Germinal center (tissue), 1 donor: ENCODE measurements around the gene TNPO3.
"Not testable (repeated sequence)": the region's sequence is repeated elsewhere in the genome, so short reads cannot be mapped to it uniquely, and the experiment has no call there.

Experiments
- DNase-seq: peaks from one replicate; pipeline ENCODE4 v3.0.0; 2012; ENCODE audit warnings: mixed read lengths, low spot score

The TNPO3 gene

DNA sequence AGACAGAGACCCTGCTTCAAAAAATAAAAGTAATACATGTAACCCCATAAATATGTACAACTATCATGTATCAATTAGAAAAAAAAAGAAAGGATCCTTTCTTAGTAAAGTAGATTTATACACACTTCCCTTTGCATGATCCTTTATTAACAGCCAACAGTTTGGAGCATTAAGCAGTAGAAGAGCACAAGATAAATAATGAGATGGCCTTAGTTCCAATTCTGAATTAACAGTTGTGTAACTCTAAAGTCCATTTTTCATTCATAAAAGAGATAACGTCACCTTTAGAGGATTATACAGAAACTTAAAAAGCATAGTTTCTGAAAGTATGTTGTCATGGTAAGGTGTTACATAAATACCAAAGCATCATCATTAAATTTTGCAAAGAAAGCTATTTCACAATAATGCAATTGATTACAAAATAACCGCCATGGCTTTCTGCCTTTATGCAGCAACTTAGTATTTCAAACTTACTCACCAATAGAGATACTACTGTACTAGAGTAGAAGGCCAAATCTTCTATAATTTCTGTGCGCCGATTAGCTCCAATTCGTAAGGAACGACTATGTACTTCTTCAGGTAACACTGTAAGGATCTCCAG, 40.3 kb downstream of the TNPO3 start:
- no peak for DNase-seq

DNA sequence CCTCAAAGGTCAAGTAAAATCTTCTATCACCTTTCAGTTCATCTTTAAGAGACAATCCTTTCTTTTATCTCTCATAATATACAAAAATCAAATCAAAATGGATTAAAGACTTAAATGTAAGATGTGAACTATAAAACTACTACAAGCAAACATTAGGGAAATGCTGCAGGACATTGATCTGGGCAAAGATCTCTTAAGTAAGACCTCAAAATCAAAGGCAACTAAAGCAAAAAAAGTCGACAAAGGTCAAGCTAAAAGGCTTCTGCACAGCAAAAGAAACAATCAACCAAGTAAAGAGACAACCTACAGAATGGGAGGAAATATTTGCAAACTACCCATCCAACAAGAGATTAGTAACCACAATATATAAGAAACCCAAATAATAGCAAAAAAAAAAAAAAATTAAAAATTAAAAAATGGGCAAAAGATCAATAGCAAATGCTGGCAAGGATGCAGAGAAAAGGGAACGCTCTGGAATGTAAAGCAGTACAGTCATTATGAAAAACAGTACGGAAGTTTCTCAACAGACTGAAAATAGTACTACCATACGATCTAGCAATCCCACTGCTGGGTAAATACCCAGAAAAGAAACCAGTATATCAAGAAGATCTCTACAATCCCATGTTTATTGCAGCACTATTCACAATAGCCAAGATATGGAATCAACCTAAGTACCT, 41.7 kb downstream of the TNPO3 start:
- DNase-seq = no peak

DNA sequence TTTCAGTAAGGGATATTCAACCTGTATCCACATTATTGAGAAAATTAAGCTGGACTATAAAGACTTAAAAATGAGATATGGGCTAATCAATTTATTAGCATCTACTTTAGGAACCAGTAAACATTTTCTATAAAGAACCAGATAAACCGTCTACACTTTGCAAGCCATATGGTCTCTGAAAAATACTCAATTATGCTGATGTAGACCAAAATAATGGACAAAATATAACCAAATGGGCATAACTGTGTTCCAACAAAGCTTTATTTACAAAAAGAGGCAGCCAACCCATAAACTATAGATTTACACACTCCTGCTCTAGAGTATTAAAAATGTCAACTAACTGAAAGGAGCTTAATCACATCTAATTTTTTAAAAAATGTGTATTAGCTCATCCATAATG, 42.3 kb downstream of the TNPO3 start:
- no peak for DNase-seq

DNA sequence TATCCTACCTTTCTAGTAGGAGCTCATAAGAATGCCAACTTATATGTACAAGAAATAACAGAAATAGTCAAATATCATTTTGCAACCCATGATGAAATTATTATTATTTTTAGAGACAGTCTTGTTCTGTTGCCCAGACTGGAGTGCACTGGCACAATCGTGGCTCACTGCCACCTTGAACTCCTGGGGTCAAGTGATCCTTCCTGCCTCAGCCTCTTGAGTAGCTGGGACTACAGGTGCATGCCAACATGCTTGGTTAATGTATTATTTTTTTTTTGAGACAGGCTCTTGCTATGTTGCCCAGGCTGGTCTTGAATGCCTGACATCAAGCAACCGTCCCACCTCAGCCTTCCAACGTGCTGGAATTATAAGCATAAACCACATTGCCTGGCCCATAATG, 44.8 kb downstream of the TNPO3 start:
- no peak for DNase-seq

DNA sequence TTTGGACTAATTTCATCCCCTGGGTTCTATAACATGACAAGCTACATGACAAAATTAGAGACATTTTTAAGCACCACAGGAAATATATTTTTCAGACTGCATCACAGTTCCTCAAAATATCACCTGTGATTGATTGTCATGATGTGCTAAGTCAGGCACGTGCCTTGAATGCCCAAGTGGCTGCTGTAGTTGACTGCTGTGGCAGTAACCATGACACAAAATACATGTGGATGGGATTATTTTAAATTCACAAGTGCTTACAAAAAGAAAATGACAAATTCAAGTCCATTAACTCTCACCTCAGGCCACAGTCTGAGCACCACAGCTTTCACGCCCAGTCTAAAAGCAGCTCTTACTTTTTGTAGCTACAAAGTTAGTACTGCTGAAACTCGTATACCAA, 45.5 kb downstream of the TNPO3 start:
- peak; percentile 55 for DNase-seq

DNA sequence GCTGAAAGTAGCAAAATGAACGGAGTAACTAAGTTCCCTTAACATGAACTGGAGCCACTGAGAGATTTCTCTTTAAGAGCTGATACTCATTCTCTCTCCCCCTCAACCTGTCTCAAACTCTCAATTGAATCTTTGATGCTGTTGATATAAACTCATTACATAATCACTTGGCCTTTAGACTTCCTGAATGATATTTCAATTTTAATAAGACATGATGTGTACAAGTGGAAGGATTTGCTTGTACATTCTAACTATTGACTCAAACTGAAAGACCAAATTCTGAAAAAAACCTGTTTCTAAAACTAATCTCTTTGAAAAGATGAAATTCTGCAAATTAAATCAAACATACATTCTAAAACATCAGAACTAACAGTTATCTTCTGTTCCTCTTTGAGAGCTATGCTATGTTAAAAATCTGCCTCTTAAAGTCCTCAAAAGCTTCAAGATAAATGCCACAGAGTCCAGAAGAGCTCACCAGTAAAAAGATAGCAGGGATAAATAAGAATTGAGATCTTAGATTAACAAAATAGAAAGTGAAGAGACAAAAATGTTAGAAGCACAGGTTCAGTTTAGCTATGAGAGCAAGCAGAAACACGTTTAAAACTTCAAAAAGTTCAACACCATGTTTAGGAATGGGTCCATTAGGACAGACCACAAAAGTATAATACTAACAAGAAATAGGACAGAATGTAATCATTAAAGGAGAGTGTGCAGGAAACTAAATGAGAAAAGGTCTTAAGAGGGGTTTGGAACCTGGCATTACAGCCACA, 46.1 kb downstream of the TNPO3 start:
- DNase-seq = no peak

DNA sequence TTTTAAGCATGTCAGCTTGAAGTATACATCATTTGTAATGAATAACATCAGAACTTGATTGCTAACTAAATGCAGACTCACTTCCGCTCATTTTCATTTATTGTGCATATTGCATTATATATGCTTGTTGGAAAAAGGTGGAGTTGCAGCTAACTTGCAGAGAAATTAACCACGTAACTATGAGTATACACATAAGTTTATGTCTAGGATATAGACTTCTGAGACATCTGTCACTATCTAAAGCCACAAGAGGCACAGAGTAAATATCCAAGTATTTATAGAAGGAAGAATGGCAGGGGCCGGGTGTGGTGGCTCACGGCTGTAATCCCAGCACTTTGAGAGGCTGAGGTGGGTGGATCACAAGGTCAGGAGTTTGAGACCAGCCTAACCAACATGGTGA, 47.3 kb downstream of the TNPO3 start:
- DNase-seq = no peak

DNA sequence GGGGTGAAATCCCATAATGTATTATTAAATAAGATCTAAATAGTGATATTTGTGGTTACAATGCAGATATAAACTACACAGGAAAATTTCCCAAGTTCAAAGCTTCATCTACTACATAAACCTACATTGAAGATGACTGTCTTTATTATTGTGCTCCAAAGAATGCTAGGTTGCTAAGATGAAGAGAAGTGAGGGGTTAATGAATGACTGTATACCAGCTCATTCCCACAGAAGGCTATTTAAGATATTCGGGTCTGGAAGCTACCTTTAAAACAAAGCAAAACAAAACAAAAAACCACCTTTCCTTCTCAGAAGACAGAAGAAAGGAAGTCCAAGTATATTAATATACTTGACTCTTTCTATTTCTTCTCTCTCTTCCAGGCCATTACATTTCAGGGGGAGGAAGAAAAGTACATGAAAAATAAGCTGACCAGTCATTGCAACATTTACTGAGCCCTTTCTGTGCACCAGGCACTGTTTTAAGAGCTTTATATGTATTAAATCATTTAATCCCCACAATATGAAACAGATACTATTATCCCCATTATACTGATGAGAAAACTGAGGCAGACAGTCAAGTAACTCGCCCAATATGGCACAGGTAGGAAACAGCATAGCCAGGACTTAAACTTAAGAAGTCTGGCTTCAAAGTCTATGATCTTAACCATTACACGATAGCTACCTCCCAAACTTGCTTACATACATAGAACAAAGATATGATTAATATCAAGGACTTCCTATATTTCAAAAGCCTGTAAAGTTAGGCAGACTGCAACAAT, 48.1 kb downstream of the TNPO3 start:
- no peak for DNase-seq

DNA sequence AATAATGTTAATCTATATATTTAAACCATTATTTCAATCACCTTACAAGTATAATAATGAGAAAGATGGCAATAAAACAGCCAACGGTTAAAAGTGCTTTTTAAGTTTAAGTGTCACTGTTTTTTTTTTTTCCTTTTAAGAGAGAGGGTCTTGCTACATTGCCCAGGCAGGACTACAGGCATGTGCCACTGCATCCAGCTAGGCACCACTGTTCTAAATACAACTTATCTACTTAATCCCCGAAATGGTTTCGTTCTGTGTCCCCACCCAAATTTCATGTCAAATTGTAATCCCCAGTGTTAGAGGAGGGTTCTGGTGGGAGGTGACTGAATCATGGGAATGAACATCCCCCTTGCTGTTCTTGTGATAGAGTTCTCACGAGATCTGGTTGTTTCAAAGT, 49.7 kb downstream of the TNPO3 start:
- DNase-seq = no peak

DNA sequence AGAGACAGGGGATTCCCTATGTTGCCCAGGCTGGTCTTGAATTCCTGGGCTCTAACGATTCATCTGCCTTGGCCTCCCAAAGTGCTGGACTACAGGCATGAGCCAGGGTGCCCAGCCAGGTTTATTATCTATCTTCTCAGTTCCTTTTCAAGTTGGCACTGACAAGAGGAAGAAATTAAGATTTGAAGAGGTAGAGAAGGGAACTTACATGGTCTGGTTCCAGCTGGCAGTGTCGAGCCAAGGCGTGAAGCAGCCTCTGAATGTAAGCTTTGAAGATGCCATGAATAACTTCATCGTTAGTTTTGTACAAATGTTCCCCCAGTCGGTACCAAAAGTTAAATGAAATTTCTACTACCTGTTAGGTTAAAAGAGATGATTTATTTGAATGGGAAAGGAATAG, 57.7 kb downstream of the TNPO3 start:
- DNase-seq = no peak

DNA sequence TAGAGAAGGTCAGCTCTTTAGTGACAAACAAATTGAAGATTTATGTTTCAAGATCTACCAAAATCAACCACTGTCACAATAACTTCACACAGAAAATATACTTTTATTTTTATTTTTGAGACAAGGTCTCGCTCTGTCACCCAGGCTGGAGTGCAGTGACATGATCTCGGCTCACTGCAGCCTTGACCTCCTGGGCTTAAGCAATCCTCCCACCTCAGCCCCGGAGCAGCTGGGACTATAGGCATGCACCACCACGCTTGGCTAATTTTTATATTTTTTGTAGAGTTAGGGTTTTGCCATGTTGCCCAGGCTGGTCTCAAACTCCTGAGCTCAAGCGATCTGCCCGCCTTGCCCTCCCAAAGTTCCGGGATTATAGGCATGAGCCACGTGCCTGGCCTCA, 60.4 kb downstream of the TNPO3 start:
- DNase-seq = not testable (repeated sequence)

DNA sequence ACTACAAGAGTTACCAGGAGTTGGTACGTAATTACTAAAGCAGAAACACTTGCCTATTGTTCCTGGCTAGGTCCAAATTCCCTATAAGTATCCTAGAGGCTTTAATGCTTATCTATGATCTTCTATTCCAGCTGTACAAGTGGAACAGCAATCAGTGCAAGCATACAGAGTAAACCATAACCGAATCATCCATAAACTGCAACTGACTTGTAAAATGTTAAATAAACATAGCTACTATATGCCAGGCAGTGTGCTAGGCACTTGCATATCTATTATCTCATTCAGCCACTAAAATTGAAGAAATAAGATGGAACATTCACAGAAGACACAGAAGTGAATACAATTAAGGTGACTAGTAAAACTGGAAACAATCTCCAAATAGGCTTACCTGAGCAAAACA, 61.5 kb downstream of the TNPO3 start:
- DNase-seq = no peak

DNA sequence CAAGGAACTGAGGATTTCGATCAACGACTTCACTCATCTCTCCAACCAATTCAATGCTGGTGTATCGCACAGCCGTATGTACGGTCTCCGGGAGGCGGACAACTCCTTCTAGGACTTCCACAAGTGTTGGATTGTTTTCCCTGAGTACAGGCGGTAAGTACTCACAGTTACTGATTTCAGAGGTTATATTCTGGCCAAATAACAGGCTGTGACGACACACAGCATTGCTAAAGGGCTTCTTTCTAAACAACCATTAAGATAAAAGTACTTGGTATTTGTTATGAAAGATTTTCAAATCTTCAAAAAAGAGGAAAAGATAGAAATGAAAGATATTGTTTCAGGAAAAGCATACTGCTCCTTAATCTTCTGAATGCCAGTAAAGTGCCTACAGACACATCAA, 65.0 kb downstream of the TNPO3 start:
- no peak for DNase-seq

DNA sequence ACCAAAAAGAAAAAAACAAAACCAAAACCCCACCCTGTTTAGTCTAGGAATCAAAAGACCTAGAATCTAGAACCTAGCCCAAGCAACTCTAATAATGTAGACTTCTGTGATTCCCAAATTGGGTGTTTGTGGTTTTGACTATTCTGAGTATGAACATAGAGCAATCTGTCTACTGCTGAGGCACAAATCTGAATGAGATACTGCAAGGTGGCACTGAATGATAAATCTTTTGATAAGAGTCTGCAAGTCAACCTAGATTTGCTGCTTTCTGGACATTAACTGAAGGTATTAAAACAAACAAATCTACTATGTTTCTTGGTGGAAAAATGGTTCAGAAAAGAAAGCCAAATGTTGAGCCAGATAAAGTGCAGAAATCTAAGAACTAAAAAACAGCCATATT, 66.5 kb downstream of the TNPO3 start:
- DNase-seq = no peak

DNA sequence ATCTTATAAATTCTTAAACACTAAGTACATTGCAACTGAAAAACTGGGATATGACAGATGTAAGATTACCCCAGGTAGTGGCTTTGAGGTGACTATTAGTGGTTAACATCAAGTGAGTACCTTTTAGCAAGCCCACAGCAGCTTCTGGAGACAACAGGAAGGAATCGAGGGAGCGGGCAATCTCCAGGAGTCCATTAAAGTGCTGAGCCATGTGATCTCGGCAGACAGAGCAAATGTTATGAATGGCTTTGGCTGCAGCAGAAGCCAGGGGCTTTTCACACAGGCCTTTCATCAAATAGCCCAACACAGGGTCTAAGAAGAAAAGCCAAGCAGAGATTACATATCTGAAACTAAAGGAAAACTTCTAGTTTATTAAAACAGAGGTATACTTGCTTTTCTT, 68.3 kb downstream of the TNPO3 start:
- DNase-seq = no peak

DNA sequence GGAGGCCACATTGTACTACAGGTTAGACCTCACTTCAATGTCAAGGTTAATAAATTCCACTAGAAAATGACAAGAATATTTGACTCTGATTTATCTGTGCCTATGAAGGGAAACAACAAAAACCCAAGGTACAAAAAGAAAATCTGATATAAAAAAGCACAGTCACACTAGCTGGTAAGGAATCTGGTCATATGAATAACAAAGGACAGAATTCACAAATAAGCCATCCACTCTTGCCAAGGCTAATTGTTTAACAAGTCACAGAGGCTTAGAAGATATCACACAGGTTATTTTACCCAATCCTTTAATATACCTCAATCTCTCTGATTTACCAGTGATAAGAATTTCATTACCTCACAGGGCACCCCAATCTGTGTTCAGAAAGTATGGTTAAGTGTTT, 69.3 kb downstream of the TNPO3 start:
- no peak for DNase-seq

DNA sequence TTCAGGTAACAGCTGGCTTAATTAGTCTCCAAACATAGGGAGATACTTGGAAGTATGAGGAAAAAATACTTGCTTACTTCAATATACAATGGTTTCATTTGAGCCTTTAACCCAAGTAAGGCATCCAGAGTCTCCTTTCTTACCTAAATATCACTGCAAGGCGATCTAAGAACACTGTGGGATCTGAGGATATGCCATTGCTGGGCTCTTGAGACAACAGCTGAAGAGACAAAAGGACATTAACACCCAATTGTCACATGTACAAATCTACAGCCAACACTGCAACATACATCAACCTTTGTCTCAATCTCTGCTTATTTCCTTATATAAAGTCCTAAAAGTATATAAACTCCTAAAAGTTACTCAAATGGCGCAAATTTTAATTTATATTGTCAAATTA, 72.8 kb downstream of the TNPO3 start:
- DNase-seq = no peak

DNA sequence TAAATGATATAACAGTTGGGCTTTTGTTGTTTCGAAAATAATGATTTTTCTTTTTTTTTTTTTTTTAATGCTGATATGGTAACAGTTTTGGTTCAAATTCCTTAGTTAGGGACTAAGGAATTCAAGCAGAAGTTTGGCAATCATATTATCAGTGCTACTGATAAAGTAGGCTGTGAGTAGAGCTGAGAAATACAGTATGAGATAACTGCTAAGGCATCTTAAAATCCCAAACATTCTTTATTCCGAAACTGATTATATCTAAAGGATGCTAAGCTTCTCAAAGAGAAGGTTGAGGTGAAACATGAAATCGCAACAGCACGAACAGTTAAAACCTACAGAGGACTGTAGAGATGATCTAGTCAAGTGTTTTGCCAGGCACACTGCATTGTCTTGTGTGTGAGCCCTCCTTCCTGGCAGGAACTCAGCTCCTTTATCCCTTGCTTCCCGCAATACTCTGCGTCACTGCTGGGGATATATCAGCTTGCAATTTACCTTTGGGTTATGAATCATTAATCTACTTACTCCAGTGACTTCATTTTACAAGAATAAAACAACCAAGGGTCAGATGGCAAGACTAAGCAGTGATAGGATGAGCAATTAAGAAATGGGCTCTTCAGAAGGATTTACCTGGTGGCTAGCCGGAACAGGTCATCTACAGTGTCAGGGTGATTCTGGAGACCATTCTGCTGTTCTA, 80.5 kb downstream of the TNPO3 start:
- DNase-seq = no peak

DNA sequence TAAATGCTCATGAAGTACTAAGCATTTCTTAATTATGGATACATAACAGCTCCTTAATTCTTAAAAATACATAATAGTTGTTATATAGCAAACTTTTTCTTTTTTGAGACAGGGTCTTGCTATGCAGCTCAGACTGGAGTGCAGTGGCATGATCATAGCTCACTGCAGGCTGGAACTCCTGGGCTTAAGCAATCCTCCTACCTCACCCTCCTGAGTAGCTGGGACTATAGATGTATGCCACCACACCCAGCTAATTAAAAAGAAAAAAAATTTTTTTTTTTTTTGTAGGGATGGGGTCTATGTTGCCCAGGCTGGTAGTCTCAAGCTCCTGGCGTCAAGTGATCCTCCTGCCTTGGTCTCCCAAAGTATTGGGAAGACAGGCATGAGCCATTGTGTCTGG, 86.3 kb downstream of the TNPO3 start:
- no peak for DNase-seq

DNA sequence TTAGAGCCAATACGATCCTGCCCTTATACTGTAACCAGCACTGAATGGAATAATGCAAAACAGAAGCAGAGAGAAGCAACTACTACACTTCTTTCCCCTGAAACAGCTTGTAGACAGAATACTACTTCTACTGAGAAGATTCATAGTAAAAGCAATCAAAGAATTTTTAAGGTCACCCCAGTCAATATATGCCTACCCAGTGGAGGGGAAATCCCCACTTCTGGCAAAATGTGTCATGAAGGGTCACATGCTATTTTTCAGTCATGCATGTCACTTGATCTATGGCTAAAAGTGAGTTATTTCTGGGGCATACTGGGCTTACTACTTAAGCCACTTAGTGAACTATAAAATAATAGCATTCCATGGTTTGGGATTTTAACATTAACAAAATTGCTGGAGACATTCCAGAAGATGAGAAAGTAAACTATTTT, 91.6 kb downstream of the TNPO3 start:
- DNase-seq = peak; percentile 26

DNA sequence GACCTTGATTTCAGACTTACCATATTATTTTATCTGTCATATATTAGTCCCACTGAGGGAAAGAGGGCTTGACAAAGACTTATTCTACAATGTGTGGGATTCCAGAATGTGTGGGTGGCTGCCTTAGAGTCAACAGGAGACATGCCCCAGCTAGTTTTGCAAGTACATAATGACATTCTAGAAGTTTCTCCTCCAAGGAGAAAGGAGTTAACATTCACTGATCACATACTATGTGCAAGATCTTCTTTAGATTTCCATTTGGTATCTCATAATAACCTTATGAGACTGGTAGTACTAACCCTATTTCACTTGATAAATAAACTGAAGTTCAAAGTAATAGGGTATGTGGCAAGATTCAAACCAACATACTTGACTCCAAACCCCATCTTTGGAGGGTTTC, 92.0 kb downstream of the TNPO3 start:
- no peak for DNase-seq

DNA sequence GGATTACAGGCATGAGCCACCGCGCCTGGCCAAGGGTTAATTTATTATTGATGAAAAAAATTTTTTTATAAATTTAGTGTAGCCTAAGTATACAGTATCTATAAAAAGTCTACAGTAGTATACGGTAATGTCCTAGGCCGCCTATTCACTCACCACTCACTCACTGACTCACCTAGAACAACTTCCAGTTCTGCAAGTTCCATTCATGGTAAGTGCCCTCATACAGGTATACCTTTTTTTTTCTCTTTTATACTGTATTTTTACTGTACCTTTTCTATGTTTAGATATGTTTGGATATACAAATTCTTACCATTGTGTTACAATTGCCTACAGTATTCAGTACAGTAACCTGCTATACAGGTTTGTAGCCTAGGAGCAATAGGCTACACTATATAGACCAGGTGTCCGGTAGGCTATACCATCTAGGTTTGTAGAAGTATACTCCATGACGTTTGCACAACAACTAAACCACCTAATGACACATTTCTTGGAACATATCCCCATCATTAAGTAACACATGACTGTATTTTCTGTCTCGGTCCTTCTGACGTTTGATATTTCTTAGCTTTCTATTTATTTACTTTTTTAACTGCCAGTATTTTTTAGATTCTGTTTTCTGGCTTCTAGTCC, 93.8 kb downstream of the TNPO3 start:
- DNase-seq = no peak
